GM12874 (cell line): ENCODE measurements around the gene TBPL1.

ENCODE experiments used
- TF ChIP-seq, protein P1 (sequence below): IDR thresholded peaks from 2 replicates; pipeline ENCODE4 v1.5.1; 2011; ENCODE audit warnings: low read depth, mild to moderate bottlenecking, control low read depth, low read length, moderate library complexity; ENCODE audit not compliant: insufficient read depth

TBPL1 gene

DNA sequence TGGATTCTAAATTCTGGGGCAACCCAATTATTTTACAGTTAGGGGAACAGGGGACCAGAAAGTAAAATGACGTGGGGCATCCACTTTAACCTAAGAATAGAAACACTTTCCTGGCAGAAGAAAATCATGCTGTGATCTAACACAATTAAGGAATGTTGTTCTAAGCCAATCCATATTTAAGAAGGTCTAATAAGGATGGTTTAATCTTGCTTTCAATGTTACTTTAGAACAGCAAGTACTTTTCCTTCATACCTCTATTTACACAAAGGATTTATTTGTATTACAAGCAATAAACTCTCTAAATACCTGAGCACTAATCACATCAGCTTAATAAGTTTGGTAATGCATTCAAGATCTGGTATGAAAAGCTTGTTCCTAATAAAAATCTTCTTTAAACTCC, 67.0 kb downstream of the TBPL1 start:
- TF ChIP-seq, protein P1, sequence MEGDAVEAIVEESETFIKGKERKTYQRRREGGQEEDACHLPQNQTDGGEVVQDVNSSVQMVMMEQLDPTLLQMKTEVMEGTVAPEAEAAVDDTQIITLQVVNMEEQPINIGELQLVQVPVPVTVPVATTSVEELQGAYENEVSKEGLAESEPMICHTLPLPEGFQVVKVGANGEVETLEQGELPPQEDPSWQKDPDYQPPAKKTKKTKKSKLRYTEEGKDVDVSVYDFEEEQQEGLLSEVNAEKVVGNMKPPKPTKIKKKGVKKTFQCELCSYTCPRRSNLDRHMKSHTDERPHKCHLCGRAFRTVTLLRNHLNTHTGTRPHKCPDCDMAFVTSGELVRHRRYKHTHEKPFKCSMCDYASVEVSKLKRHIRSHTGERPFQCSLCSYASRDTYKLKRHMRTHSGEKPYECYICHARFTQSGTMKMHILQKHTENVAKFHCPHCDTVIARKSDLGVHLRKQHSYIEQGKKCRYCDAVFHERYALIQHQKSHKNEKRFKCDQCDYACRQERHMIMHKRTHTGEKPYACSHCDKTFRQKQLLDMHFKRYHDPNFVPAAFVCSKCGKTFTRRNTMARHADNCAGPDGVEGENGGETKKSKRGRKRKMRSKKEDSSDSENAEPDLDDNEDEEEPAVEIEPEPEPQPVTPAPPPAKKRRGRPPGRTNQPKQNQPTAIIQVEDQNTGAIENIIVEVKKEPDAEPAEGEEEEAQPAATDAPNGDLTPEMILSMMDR = no peak

DNA sequence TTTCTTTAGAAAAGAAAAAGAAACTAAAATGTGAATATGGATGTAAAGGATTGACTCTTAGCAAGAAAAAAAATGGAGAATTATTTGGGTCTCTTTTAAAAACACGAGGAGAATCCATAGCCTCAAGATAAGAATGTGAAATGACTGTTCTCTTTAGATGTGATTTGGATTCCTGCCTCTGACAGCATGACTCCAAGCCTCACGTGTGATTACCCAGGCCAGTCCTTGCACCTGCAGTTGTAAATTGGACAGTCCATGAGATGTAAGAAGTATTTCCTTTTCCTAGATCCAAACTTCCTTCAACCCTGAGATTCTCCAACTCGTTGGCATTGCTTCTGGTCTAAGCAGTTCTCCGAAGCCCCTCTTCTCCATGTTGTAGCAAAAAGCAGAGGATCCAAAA, 67.5 kb downstream of the TBPL1 start:
- TF ChIP-seq, protein P1 = no peak

DNA sequence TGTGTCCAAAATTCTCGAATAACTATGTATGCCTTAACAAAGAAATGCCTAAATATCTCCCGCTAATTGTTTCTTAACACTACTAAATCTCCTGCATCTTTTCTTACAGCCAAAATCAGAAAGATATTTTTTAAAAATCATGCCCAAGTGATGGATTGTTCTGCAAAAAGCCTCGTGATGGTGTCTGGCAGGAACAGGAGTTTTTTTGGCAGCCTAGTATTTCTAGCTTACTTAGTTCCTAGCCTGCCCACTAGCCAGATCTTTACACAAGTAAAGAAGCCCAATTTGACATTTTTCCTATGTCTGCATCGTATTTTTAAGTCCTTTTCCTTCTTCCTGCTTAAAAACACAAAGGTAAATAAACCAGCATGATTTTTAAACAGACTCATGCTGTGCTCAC, 67.9 kb downstream of the TBPL1 start:
- TF ChIP-seq, protein P1 = no peak

DNA sequence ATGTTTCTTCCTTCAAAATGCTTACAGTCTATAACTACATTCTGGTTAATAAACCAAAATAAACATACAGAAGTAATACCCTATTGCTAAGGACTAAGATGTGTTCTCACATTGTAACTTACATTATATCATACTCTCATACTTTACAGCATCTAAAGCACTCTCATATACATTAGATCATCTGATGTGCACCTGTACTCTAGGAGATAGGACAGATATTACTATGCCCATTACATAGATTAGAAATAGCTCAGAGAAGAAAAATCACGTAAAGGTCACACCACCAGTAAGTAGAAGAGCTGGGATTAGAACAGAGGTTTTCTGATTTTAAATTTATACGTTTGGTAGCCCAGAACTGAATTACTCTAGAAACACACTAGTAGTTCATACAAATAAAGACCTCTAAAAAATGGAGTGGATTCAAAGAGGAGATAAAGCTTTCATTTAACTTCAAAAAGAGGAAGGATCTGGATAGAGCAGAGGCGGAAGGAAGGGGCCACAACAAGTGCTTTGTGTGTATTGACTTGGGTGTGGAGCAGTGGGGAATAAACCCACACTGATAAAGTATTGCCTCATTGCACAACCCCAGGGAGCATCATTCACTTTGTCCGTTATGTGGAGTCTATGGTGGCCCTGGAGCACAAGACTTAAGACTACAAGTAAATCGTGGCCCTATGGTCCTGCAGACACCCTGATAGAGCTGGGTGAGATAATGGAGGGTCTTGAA, 68.5 kb downstream of the TBPL1 start:
- TF ChIP-seq, protein P1 = no peak

DNA sequence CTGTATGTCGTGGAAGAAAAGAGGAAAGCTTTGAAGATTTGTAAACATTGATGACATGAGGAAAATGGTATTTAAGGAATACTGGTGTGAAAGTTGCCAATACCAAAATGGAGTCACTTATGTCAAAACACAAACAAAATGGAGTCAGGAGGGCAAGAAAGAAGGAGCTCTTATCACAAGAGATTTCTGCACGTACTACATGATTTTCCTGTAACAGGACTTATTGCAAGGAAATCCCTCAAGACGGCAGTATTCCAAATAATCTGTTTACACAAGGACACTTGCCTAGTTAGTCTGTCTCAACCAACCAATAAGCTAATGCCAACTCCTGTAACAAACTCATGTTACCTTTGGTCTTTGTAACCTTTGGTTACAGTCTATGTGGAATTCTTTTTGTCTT, 69.6 kb downstream of the TBPL1 start:
- TF ChIP-seq, protein P1 = no peak

DNA sequence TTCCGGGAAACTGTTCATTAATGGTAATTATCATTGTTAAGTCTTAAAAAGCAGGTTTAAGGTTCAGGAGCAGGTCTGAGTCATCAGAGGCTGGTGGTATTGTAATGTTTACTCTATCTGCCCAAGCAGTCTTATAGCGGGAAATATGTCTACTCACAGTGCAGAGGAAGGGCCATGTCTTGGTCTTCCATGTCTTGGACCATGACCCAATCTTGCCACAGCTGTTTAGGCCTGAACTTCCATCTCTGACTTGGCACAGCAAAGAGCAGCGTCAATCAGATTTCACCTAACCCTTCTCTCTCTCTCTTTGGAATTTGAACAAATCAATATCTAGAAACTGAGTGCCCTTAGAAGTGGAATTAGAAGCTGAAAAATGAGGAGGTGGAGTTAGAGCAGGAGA, 73.6 kb downstream of the TBPL1 start:
- TF ChIP-seq, protein P1 = no peak

DNA sequence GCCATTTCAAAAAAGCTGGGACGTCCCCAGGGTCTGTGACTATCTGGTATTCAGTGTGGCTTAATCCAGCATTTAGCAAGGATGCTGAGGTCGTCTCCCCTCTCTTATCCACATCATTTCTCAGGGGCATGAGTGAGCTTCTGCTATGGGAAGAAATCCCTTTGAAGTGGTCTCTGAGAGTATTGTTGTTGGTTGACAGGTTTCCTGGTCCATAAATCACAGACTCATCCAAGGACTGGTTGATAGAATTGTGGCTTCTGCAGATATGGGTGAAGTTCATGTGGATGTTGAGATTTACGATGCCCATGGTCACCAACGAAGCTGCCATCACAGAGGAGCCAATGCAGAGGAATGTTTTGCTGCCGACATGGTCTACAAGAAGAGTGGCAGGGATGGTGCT, 75.4 kb downstream of the TBPL1 start:
- TF ChIP-seq, protein P1 = no peak
